Stimulated activated CD4-positive, alpha-beta T cell treated with anti-CD3 and anti-CD28 coated beads, Interleukin-4, amount 100 ng/mL, for 4 hours (primary cell): ENCODE data around the gene MIF4GD.

Source experiments
- DNase-seq, 2 experiments: peaks; one replicate each; pipeline ENCODE4 v3.0.0-alpha.2; 2020

Gene MIF4GD

GRCh38 chr17:75231741-75232464 is 39.1 kb downstream of the MIF4GD start:
- no peak for DNase-seq

- DNase-seq, result no peak
Observed at GRCh38 chr17:75231071-75231470, 40.0 kb downstream of the MIF4GD start.

- no peak for DNase-seq
Observed at GRCh38 chr17:75228847-75229246, 42.2 kb downstream of the MIF4GD start.

GRCh38 chr17:75228305-75228704 is 42.7 kb downstream of the MIF4GD start:
- DNase-seq, result no peak

DNA sequence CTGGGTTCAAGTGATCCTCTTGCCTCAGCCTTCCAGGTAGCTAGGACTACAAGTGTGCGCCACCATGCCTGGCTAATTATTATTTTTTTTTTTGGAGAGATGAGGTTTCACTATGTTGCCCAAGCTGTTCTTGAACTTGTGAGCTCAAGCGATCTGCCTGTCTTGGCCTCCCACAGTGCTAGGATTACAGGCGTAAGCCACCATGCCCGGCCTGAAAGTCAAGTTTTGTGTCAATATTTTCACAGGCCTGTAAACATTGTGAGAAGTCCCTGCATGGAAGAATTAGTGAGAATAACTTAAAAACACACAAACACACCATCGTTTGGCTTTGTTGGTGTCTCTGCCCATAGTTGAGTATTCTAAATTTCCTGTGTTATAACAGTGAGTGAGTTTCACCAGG is 43.3 kb downstream of the MIF4GD start:
- DNase-seq, result no peak

DNA sequence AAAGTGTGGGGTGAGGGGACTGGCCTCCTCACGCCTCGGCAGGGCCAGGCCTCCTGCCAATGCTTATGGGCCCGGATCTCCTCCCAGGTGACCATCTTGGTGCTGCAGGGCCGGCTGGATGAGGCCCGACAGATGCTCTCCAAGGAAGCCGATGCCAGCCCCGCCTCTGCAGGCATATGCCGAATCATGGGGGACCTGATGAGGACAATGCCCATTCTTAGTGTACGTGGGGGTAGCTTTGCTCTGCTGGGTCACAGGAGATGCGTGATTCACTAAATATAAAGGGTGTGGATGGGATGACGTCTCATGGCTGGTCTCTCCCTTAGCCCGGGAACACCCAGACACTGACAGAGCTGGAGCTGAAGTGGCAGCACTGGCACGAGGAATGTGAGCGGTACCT is 46.0 kb downstream of the MIF4GD start:
- DNase-seq, result no peak

DNA sequence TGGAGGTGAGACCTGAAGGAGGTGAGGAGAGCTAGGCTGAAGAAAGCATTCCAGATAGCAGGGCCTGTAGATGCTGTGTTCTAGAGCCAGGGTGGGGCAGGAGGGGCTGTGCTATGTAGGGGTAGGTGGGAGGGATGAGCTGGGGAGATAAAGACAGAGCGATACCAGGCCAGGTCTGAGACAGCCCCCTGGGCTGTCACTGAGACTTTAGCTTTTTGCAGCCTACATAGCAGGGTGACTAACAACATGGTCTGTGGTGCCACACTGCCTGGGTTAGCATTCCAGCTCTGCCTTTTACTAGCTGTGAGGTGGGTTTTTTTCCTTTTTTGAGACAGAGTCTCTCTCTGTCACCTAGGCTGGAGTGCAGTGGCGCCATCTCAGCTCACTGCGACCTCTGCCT is 51.2 kb downstream of the MIF4GD start:
- DNase-seq, result no peak

GRCh38 chr17:75218131-75218530 is 52.9 kb downstream of the MIF4GD start:
- DNase-seq, result no peak
